HepG2 (cell line): ENCODE measurements around the gene KRT81. TPM values are rescaled to one million over a fixed set of nuclear protein-coding genes. Genes with fewer than 3 reads are reported as not detected.

Experiments
- ATAC-seq: fragments of 200-7000 bp; cut with Tn5 transposase; 3 replicates; pipeline ENCODE4 v1.9.1; 2020; ENCODE audit warnings: mild to moderate bottlenecking, moderate library complexity
- BruUV-seq: library from RNA; stranded (reverse); fragments of 400-500 nt; replicated peaks from 2 replicates; lab custom pipeline; 2021; lab: Mats Ljungman, UMichigan
- CTCF ChIA-PET: fragments of 300-600 bp; formaldehyde crosslinking; extraction: SDS; loops from one replicate; lab custom pipeline; 2021; ENCODE audit warnings: low total read pairs, inconsistent platforms, low intra/inter-chr PET ratio; lab: Yijun Ruan, JAX
- POLR2A ChIA-PET: fragments of 350-600 bp; sonication (Branson Sonifier 250); formaldehyde crosslinking; loops from one replicate; lab custom pipeline; 2020; ENCODE audit warnings: antibody characterized with exemption, inconsistent platforms; lab: Yijun Ruan, JAX
- DNase-seq: peaks from one replicate; pipeline ENCODE4 v3.0.0-alpha.2; 2015; ENCODE audit warnings: low spot score
- FAIRE-seq: peaks from 3 replicates; lab custom pipeline; 2011; peaks lifted over from hg19 to GRCh38; lab: Jason Lieb, UNC
- H2AFZ ChIP-seq: one replicate; pipeline ENCODE4 v1.6.1; 2011; ENCODE audit warnings: low read length, inconsistent platforms
- H3K27ac ChIP-seq: fragments of 300-600 bp; 3 replicates; pipeline ENCODE4 v1.8.0; 2011; ENCODE audit warnings: mixed run types, mild to moderate bottlenecking, mixed read lengths, low read length, inconsistent platforms; ENCODE audit not compliant: insufficient read depth; ENCODE audit errors: extremely low read length
- H3K27me3 ChIP-seq, 2 experiments: fragments of 200-600 bp in 1 of 2; 2 replicates in 1 of 2; 3 replicates in 1 of 2; pipeline versions ENCODE4 v1.6.0 to v1.8.0; 2011; ENCODE audit warnings: low read length in 2 of 2, mild to moderate bottlenecking in 2 of 2, moderate library complexity in 2 of 2, inconsistent platforms in 1 of 2; ENCODE audit not compliant: insufficient read depth in 2 of 2, control insufficient read depth in 1 of 2
- H3K36me3 ChIP-seq, 2 experiments: fragments of 200-600 bp in 1 of 2; replicated peaks in 1 of 2; 2 replicates in 1 of 2; 3 replicates in 1 of 2; pipeline versions ENCODE4 v1.5.1 to v1.8.0; 2011; ENCODE audit warnings: low read length in 2 of 2, inconsistent platforms in 1 of 2; ENCODE audit not compliant: insufficient read depth in 2 of 2, control insufficient read depth in 1 of 2
- H3K4me1 ChIP-seq: 2 replicates; pipeline ENCODE4 v1.5.1; 2012; ENCODE audit warnings: low read length, inconsistent platforms; ENCODE audit not compliant: insufficient read depth
- H3K4me2 ChIP-seq: 2 replicates; pipeline ENCODE4 v1.6.0; 2011; ENCODE audit warnings: low read depth, low read length, inconsistent platforms
- H3K4me3 ChIP-seq, 3 experiments: fragments of 200-600 bp in 1 of 3; sonication (generic), shearing (Covaris generic) in 1 of 3; replicated peaks in 1 of 3; 2 replicates each; pipeline ENCODE4 v1.5.1; 2011 to 2016; ENCODE audit warnings: low read length in 3 of 3, inconsistent platforms in 2 of 3, low read depth in 2 of 3, mild to moderate bottlenecking in 2 of 3, control low read depth in 1 of 3, mixed read lengths in 1 of 3; ENCODE audit not compliant: insufficient read depth in 1 of 3
- H3K79me2 ChIP-seq: one replicate; pipeline ENCODE4 v1.6.1; 2011; ENCODE audit warnings: low read length, inconsistent platforms; ENCODE audit not compliant: insufficient read depth
- H3K9ac ChIP-seq: 2 replicates; pipeline ENCODE4 v1.6.0; 2011; ENCODE audit warnings: mild to moderate bottlenecking, low read depth, low read length, inconsistent platforms; ENCODE audit not compliant: insufficient read depth
- H3K9me3 ChIP-seq: 2 replicates; pipeline ENCODE4 v1.5.1; 2012; ENCODE audit warnings: mild to moderate bottlenecking, low read length
- H4K20me1 ChIP-seq: 2 replicates; pipeline ENCODE4 v1.6.0; 2011; ENCODE audit warnings: inconsistent platforms, mild to moderate bottlenecking, low read length, moderate library complexity; ENCODE audit not compliant: insufficient read depth
- AHDC1 ChIP-seq: sonication (generic); formaldehyde crosslinking; IDR thresholded peaks from 2 replicates; pipeline ENCODE4 v1.5.1; 2020; ENCODE audit warnings: mild to moderate bottlenecking, missing genetic modification reagents, borderline replicate concordance
- ELF3 ChIP-seq: IDR thresholded peaks from 2 replicates; pipeline ENCODE4 v1.6.1; 2016; ENCODE audit warnings: missing genetic modification reagents, missing compliant biosample characterization
- MYC ChIP-seq: sonication (generic); formaldehyde crosslinking; IDR thresholded peaks from 2 replicates; pipeline ENCODE4 v1.9.0; 2021; ENCODE audit warnings: missing genetic modification reagents, borderline replicate concordance
- SKIL ChIP-seq: sonication (generic); formaldehyde crosslinking; IDR thresholded peaks from 2 replicates; pipeline ENCODE4 v1.8.0; 2022; ENCODE audit warnings: missing genetic modification reagents, mild to moderate bottlenecking, moderate library complexity, borderline replicate concordance
- ZNF317 ChIP-seq: sonication (generic); formaldehyde crosslinking; IDR thresholded peaks from 2 replicates; pipeline ENCODE4 v1.5.0; 2020; ENCODE audit warnings: mild to moderate bottlenecking, missing genetic modification reagents
- WGBS: methylation state at CpG from one replicate; pipeline ENCODE4 v1.1.6; 2017; ENCODE audit warnings: low lambda C conversion rate; 5-methylcytosine and 5-hydroxymethylcytosine counted together
- in situ Hi-C: cut with HindIII; loops from 2 replicates; pipeline ENCODE4 v1.10.0; 2017; ENCODE audit warnings: low pct_unique_long_range_greater_than_20kb; ENCODE audit not compliant: extremely low pct_ligation_motif_present
- intact Hi-C: fragments of 100-400 bp; cut with micrococcal nuclease; formaldehyde crosslinking; loops from one replicate; pipeline ENCODE4 v1.10.0; 2022; ENCODE audit not compliant: unreplicated experiment
- polyA plus RNA-seq, 8 experiments: library from polyadenylated mRNA; depleted of rRNA in 3 of 8; stranded (reverse) in 7 of 8; unstranded in 1 of 8; fragments of >200 nt; fragmentation: Illumina TruSeq in 4 of 8; extraction: Trizol in 4 of 8; gene quantifications; 2 replicates each; pipeline versions ENCODE4 v1.2.1 to v1.2.3, GENCODE V29; 2011 to 2016; ENCODE audit warnings: low read depth in 4 of 8, missing spikeins in 1 of 8, mixed read lengths in 1 of 8; ENCODE audit not compliant: insufficient read depth in 1 of 8
- total RNA-seq, 5 experiments: library from RNA; depleted of rRNA; stranded (reverse); fragments of >200 nt; fragmentation: Illumina TruSeq; extraction: Trizol; gene quantifications; 2 replicates each; pipeline ENCODE4 v1.2.3, GENCODE V29; 2016; ENCODE audit warnings: low read depth in 1 of 5

KRT81 gene
- total and polyA plus RNA-seq, 2 of the 13 experiments (the other 11 are each of a cell fraction or from before 2014, with no cell fraction given): not detected

- in situ Hi-C loops: no loop called here
- intact Hi-C loops: no loop called here
- TF ChIP-seq AHDC1 (no peak), MYC (no peak), ELF3 (CRISPR knock-in tag) (no peak), SKIL (CRISPR knock-in tag) (no peak), ZNF317 (no peak)
- TF ChIP-seq, all 625 proteins: peak for 0
- Histone ChIP-seq H3K9ac (no peak overlapping the region), H3K4me2 (no peak overlapping the region), H4K20me1 (no peaks in the 10 kb centered on the region), H3K27ac (no peak overlapping the region), H3K4me1 (no peaks in the 10 kb centered on the region), H3K9me3 (peaks cover 12% of the 10 kb centered on the region), H3K36me3 (no peaks in the 10 kb centered on the region), H3K79me2 (no peaks in the 10 kb centered on the region), H3K4me3 (no peak overlapping the region), H3K27me3 (peaks cover 1 to 27% of the 10 kb centered on the region in 2 experiments; a peak in 4 of 5 replicates), H2AFZ (no peak overlapping the region)
- ChIA-PET CTCF (no interaction called here), POLR2A (no interaction called here)
- ATAC-seq (no peak), FAIRE-seq (no peak), DNase-seq (no peak)
- BruUV-seq: no TSS peak
- 24% methylated on average over 6 of the region's 6 CpGs for WGBS
Observed at GRCh38 chr12:52259657-52260243, 31.6 kb downstream of the KRT81 start.
